AG09309 (cell line): ENCODE results near the gene SLC2A8.

ENCODE experiments used
- DNase-seq: peaks from one replicate; pipeline ENCODE4 v3.0.0-alpha.2; 2010; ENCODE audit warnings: low read depth
- H3K4me3 ChIP-seq: 2 replicates; pipeline ENCODE4 v1.5.1; 2011; ENCODE audit warnings: mild to moderate bottlenecking, low read depth, low read length, moderate library complexity; ENCODE audit not compliant: control insufficient read depth
- TF ChIP-seq, protein P1 (sequence below): IDR thresholded peaks from 2 replicates; pipeline ENCODE4 v1.5.1; 2011; ENCODE audit warnings: mild to moderate bottlenecking, low read depth, low read length, inconsistent platforms; ENCODE audit not compliant: insufficient read depth, control insufficient read depth; ENCODE audit errors: missing control alignments

The SLC2A8 gene

DNA sequence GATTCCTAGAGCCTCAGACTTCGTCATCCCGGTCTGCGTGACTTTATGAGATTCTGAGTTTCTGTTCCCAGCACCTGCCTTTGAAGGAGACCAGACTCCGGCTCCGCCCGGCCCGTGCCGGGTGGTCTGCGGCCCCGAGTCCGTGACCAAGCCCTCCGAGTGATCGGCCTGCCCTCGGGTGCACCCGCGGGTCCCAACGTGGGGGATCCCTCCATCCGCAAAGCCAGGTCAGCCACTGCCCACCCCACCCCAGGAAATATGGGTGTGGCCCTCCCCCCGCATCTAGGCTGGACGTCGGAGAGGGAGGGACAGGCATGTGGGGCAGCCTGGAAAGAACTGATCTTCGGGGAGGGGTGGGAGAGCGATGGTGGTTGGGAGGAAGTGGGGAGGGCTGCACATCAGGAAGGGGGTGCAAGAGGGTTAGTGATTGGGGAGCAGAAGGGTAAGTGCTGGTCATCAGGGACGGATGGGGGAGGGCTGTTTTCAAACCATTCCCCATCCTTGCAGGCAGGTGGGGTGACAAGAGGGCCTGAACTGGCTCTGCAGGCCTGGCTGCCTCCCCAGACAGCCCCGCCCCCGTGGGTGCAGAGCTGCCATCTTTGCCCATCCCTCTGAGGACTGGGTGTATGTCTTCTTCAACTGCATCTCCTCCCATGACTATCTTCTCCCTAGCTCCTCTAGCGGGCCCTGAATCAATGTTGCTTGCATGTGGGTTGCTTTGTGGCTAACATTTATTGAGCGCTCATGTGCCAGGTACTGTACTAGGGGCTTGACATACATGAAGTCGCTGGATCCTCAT is 55.1 kb downstream of the SLC2A8 start:
- H3K4me3 ChIP-seq = peak overlapping the region; percentile 55
- no peak for DNase-seq
- TF ChIP-seq, protein P1, sequence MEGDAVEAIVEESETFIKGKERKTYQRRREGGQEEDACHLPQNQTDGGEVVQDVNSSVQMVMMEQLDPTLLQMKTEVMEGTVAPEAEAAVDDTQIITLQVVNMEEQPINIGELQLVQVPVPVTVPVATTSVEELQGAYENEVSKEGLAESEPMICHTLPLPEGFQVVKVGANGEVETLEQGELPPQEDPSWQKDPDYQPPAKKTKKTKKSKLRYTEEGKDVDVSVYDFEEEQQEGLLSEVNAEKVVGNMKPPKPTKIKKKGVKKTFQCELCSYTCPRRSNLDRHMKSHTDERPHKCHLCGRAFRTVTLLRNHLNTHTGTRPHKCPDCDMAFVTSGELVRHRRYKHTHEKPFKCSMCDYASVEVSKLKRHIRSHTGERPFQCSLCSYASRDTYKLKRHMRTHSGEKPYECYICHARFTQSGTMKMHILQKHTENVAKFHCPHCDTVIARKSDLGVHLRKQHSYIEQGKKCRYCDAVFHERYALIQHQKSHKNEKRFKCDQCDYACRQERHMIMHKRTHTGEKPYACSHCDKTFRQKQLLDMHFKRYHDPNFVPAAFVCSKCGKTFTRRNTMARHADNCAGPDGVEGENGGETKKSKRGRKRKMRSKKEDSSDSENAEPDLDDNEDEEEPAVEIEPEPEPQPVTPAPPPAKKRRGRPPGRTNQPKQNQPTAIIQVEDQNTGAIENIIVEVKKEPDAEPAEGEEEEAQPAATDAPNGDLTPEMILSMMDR = no peak

DNA sequence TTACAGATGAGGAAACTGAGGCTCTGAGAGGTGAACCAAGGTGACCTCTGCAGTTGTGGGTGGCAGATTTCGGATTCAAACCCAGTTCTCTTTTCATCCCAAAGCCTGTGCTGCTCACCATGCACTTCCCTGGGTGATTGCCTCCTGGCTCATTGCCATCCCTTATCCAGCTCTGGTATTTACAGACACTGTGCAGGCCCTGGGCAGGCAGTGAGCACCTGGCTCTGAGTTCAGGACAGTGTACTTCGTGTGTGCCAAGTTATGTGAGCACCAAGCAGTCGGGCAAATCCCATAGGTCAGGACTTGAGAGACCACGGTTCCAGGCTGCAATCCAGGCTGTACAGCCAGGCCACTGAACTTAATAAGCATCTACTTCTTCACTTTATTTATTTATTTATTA is 55.7 kb downstream of the SLC2A8 start:
- H3K4me3 ChIP-seq = no peak overlapping the region
- DNase-seq = no peak
- TF ChIP-seq, protein P1 = no peak

DNA sequence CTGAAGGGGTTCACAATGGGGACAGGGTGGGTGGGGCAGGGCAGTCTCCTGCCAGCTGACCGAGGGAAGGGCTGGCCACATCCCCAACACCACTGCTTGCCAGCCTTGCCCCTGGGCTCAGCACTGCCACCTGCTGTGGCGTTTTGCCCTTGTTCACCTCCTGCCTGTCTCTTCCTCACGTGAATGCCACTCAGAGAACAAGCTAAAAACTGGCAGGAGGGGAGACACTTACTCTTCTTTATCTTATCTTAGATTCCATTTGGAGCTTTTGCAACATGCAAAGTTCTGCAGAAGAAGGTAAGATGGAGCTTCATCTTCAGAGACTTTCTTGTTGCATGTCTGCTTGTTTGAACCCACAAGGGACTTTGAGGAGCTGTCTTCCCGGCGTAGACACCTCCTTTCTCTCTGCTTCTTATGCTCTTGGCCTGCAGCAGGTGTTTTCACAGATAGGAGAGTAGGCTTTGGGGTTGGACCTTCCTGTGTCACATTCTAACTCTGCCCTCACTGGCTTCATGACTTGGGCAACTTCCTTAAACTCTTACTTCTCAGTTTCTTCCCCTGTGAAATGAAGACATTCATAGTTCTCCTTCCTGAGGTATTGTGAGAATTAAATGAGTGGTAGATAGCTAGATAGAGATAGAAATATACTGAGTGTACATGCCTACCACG is 58.5 kb downstream of the SLC2A8 start:
- no peak for DNase-seq
- TF ChIP-seq, protein P1 = peak; percentile 36
- H3K4me3 ChIP-seq = no peak overlapping the region

DNA sequence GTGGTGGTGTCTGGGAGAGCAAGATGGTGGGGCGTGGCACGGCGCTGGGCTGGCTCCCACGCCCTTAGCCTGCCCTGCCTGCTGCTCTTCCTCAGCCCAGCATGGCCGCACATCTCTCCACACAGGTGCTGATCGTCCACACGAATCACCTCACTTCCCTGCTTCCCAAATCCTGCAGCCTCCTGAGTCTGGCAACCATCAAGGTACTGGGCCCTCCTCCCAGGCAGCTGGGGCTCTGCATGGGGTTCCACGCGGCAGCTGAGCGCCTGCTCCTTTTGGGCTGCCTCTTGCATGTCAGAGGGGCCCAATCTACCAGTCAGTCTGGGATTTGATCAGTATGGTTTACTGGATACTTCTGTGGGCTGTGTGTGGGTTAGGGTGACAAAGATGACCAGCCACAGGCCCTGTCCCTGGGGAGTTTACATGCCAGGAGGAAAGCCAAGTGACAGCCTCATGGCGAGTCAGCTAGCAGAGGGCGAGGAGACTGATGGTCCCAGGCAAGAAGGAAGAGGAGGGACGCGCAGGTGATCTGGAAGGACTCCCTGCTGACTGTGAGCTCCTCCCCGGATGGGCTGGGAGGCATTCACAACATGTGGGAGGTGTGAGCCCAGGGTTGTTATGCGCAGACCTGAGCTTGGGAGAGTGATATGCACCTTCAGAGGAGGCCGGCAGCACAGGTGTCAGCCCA is 60.4 kb downstream of the SLC2A8 start:
- TF ChIP-seq, protein P1 = no peak
- DNase-seq = no peak
- H3K4me3 ChIP-seq = no peak overlapping the region
